GM19351 (cell line): Measurements from ENCODE around the gene THAP4.
"Not testable (repeated sequence)": the region's sequence is repeated elsewhere in the genome, so short reads cannot be mapped to it uniquely, and the experiment has no call there.

Experiments used
- ATAC-seq: cut with Tn5 transposase; IDR thresholded peaks from one replicate; pipeline ENCODE4 v1.9.1; 2021; ENCODE audit warnings: mild to moderate bottlenecking, moderate library complexity; ENCODE audit not compliant: unreplicated experiment

Gene THAP4

GRCh38 chr2:241666627-241667400 is 29.9 kb upstream of the THAP4 start:
- ATAC-seq: no peak

- ATAC-seq: no peak
These were observed 28.9 kb upstream of the THAP4 start for GRCh38 chr2:241665731-241666440.

GRCh38 chr2:241662731-241663130 is 25.8 kb upstream of the THAP4 start:
- ATAC-seq: not testable (repeated sequence)

GRCh38 chr2:241660593-241661213 is 23.7 kb upstream of the THAP4 start:
- no peak for ATAC-seq

GRCh38 chr2:241659150-241659739 is 22.3 kb upstream of the THAP4 start:
- ATAC-seq: no peak

- no peak for ATAC-seq
These were observed 21.3 kb upstream of the THAP4 start for GRCh38 chr2:241658296-241658695.

GRCh38 chr2:241657786-241658254 is 20.9 kb upstream of the THAP4 start:
- no peak for ATAC-seq

- ATAC-seq: no peak
These were observed 19.3 kb upstream of the THAP4 start for GRCh38 chr2:241656190-241656741.

- ATAC-seq: no peak
These were observed 18.7 kb upstream of the THAP4 start for GRCh38 chr2:241655516-241656189.

GRCh38 chr2:241654551-241654950 is 17.6 kb upstream of the THAP4 start:
- no peak for ATAC-seq

GRCh38 chr2:241653210-241653750 is 16.3 kb upstream of the THAP4 start:
- no peak for ATAC-seq

- no peak for ATAC-seq
These were observed 15.8 kb upstream of the THAP4 start for GRCh38 chr2:241652722-241653121.

GRCh38 chr2:241652142-241652541 is 15.2 kb upstream of the THAP4 start:
- no peak for ATAC-seq

- no peak for ATAC-seq
These were observed 13.0 kb upstream of the THAP4 start for GRCh38 chr2:241649927-241650326.

- ATAC-seq: no peak
These were observed 12.4 kb upstream of the THAP4 start for GRCh38 chr2:241649404-241649803.

GRCh38 chr2:241648453-241648852 is 11.5 kb upstream of the THAP4 start:
- ATAC-seq: no peak

- no peak for ATAC-seq
These were observed 9.1 kb upstream of the THAP4 start for GRCh38 chr2:241645915-241646645.

- ATAC-seq: no peak
These were observed 8.3 kb upstream of the THAP4 start for GRCh38 chr2:241645056-241645914.

GRCh38 chr2:241641631-241642030 is 4.7 kb upstream of the THAP4 start:
- no peak for ATAC-seq
